ENCODE measurements around the gene VAV3.

VAV3 gene

GRCh38 chr1:107817935-107818334 lies 147.0 kb downstream of the VAV3 start:
- Mint-ChIP-seq H3K36me3 (ENCODE audit: low read depth) (no peaks in the 10 kb centered on the region), H3K4me1 (peaks cover 6% of the 10 kb centered on the region), H3K27me3 (ENCODE audit: low read depth) (no peaks in the 10 kb centered on the region), H3K4me3 (no peak overlapping the region), H3K27ac (no peak overlapping the region), H3K9me3 (peaks cover 6% of the 10 kb centered on the region)
- no peak for TF ChIP-seq CTCF (IDR thresholded peaks at IDR 0.05; ENCODE audit: unreplicated experiment in 3 of 3)

- Mint-ChIP-seq H3K27me3 (ENCODE audit: low read depth) (no peaks in the 10 kb centered on the region), H3K4me1 (peaks cover 6% of the 10 kb centered on the region), H3K9me3 (peaks cover 2% of the 10 kb centered on the region), H3K4me3 (no peak overlapping the region), H3K36me3 (ENCODE audit: low read depth) (no peaks in the 10 kb centered on the region), H3K27ac (no peak overlapping the region)
- no peak for TF ChIP-seq CTCF (IDR thresholded peaks at IDR 0.05; ENCODE audit: unreplicated experiment in 3 of 3)
Measured at GRCh38 chr1:107817206-107817605, 147.8 kb downstream of the VAV3 start.

DNA sequence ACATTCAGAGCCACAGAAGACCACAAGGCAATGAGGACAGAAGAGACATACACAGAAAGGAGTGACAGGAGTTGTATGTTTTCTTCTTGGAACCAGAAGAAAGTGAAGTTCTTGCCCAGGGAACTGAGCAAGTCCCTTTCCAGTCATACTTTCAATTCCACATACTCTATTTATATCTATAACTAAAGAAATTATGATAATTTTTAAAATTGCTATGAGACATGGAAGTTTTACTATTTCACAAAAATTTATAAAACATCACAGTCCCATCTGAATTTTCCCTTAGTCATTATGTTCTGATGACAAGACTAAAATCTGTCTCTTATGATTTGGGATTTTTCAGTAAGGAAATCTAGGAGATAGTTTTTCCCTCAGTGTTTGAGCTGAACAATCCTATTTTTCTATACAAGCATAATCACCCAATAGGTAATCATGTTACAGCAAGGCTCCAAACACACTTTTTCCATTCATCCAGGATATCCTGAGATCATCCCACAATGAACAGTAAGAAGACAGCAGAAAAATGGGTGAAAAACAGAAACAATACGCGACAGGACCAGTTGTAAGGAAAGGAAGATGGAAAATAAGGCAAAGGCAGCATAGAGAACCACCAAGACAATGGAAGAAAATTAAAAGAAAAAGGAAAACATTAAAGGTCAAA lies 154.6 kb downstream of the VAV3 start:
- no peaks in the 10 kb centered on the region for H3K9me3 Mint-ChIP-seq
- H3K4me3 Mint-ChIP-seq = no peak overlapping the region
- no peak overlapping the region for H3K27ac Mint-ChIP-seq
- H3K27me3 Mint-ChIP-seq (ENCODE audit: low read depth) = no peaks in the 10 kb centered on the region
- H3K4me1 Mint-ChIP-seq = peaks cover 12% of the 10 kb centered on the region
- no peak for TF ChIP-seq CTCF (IDR thresholded peaks at IDR 0.05; ENCODE audit: unreplicated experiment in 3 of 3)
- H3K36me3 Mint-ChIP-seq (ENCODE audit: low read depth) = no peaks in the 10 kb centered on the region

- no peak for TF ChIP-seq CTCF (IDR thresholded peaks at IDR 0.05; ENCODE audit: unreplicated experiment in 3 of 3)
- no peak overlapping the region for H3K27ac Mint-ChIP-seq
- H3K9me3 Mint-ChIP-seq = no peaks in the 10 kb centered on the region
- no peak overlapping the region for H3K4me3 Mint-ChIP-seq
- H3K4me1 Mint-ChIP-seq = peaks cover 14% of the 10 kb centered on the region
- no peaks in the 10 kb centered on the region for H3K36me3 Mint-ChIP-seq (ENCODE audit: low read depth)
- no peaks in the 10 kb centered on the region for H3K27me3 Mint-ChIP-seq (ENCODE audit: low read depth)
Measured at GRCh38 chr1:107807855-107808254, 157.1 kb downstream of the VAV3 start.

- Mint-ChIP-seq H3K27ac (no peak overlapping the region), H3K27me3 (ENCODE audit: low read depth) (no peaks in the 10 kb centered on the region), H3K4me1 (peaks cover 14% of the 10 kb centered on the region), H3K36me3 (ENCODE audit: low read depth) (no peaks in the 10 kb centered on the region), H3K9me3 (no peaks in the 10 kb centered on the region), H3K4me3 (no peak overlapping the region)
- no peak for TF ChIP-seq CTCF (IDR thresholded peaks at IDR 0.05; ENCODE audit: unreplicated experiment in 3 of 3)
Measured at GRCh38 chr1:107807405-107807804, 157.6 kb downstream of the VAV3 start.

- TF ChIP-seq CTCF (IDR thresholded peaks at IDR 0.05; ENCODE audit: unreplicated experiment in 3 of 3) = no peak
- Mint-ChIP-seq H3K4me3 (no peak overlapping the region), H3K27me3 (ENCODE audit: low read depth) (no peaks in the 10 kb centered on the region), H3K36me3 (ENCODE audit: low read depth) (no peaks in the 10 kb centered on the region), H3K9me3 (no peaks in the 10 kb centered on the region), H3K27ac (no peak overlapping the region), H3K4me1 (peaks cover 14% of the 10 kb centered on the region)
Measured at GRCh38 chr1:107806902-107807301, 158.1 kb downstream of the VAV3 start.

All from nephron (organoid).